Endothelial cell of umbilical vein (primary cell): ENCODE data around the gene MTCH1. TPM values are rescaled to one million over a fixed set of nuclear protein-coding genes. Genes with fewer than 3 reads are reported as not detected.

Experiments used
- BruUV-seq: library from RNA; stranded (reverse); fragments of 400-500 nt; replicated peaks from 2 replicates; lab custom pipeline; 2021; lab: Mats Ljungman, UMichigan
- CTCF ChIA-PET: fragments of 300-600, 350-600 bp; sonication (Branson Sonifier 250); formaldehyde crosslinking; loops from one replicate; lab custom pipeline; 2021; ENCODE audit warnings: antibody characterized with exemption, inconsistent platforms; lab: Charles Lee
- POLR2A ChIA-PET: fragments of 300-600, 350-600 bp; sonication (Branson Sonifier 250); formaldehyde crosslinking; loops from one replicate; lab custom pipeline; 2021; ENCODE audit warnings: antibody characterized with exemption, inconsistent platforms; lab: Charles Lee
- DNase-seq: peaks from one replicate; pipeline ENCODE4 v3.0.0-alpha.2; 2011; ENCODE audit warnings: low read depth, low spot score
- FAIRE-seq: peaks from 2 replicates; lab custom pipeline; 2011; peaks lifted over from hg19 to GRCh38; lab: Jason Lieb, UNC
- H2AFZ ChIP-seq: 2 replicates; pipeline ENCODE4 v1.6.0; 2012; ENCODE audit warnings: low read depth, low read length, control low read depth, inconsistent platforms
- H3K27ac ChIP-seq: 2 replicates; pipeline ENCODE4 v1.5.1; 2011; ENCODE audit warnings: low read depth, mild to moderate bottlenecking, control low read depth, low read length, moderate library complexity; ENCODE audit not compliant: insufficient read depth
- H3K27me3 ChIP-seq, 2 experiments: 2 replicates each; pipeline versions ENCODE4 v1.6.0 to v1.6.1; 2011; ENCODE audit warnings: low read length in 2 of 2, mixed read lengths in 1 of 2; ENCODE audit not compliant: control insufficient read depth in 2 of 2, insufficient read depth in 2 of 2
- H3K36me3 ChIP-seq, 2 experiments: 2 replicates in 1 of 2; 3 replicates in 1 of 2; pipeline ENCODE4 v1.5.1; 2011; ENCODE audit warnings: low read length in 2 of 2, mild to moderate bottlenecking in 1 of 2, moderate library complexity in 1 of 2; ENCODE audit not compliant: control insufficient read depth in 2 of 2, insufficient read depth in 2 of 2; ENCODE audit errors: extremely low read depth in 1 of 2
- H3K4me1 ChIP-seq: 3 replicates; pipeline ENCODE4 v1.5.1; 2011; ENCODE audit warnings: mild to moderate bottlenecking, low read length; ENCODE audit not compliant: control insufficient read depth, insufficient read depth; ENCODE audit errors: extremely low read depth
- H3K4me2 ChIP-seq: 2 replicates; pipeline ENCODE4 v1.6.1; 2011; ENCODE audit warnings: low read length, control low read depth, mixed read lengths; ENCODE audit not compliant: insufficient read depth
- H3K4me3 ChIP-seq, 3 experiments: fragments of 200-600 bp in 1 of 3; sonication (generic), shearing (Covaris generic) in 1 of 3; replicated peaks in 1 of 3; 2 replicates each; pipeline ENCODE4 v1.5.1; 2011 to 2016; ENCODE audit warnings: control low read depth in 3 of 3, low read length in 3 of 3, mild to moderate bottlenecking in 2 of 3, inconsistent platforms in 1 of 3, low read depth in 1 of 3, moderate library complexity in 1 of 3; ENCODE audit not compliant: insufficient read depth in 1 of 3
- H3K79me2 ChIP-seq: 2 replicates; pipeline ENCODE4 v1.6.0; 2012; ENCODE audit warnings: low read length, inconsistent platforms; ENCODE audit not compliant: control insufficient read depth, insufficient read depth
- H3K9ac ChIP-seq: replicated peaks from 2 replicates; pipeline ENCODE3; 2011; ENCODE audit warnings: low read length, control low read depth; ENCODE audit not compliant: insufficient read depth; ENCODE audit errors: extremely low read depth
- H3K9me1 ChIP-seq: replicated peaks from 3 replicates; pipeline ENCODE4 v1.6.0; 2011; ENCODE audit warnings: mild to moderate bottlenecking, low read length; ENCODE audit not compliant: control insufficient read depth, insufficient read depth; ENCODE audit errors: extremely low read depth
- H3K9me3 ChIP-seq: replicated peaks from 2 replicates; pipeline ENCODE4 v1.5.1; 2012; ENCODE audit warnings: low read length, inconsistent platforms; ENCODE audit not compliant: control insufficient read depth, insufficient read depth
- H4K20me1 ChIP-seq: replicated peaks from 2 replicates; pipeline ENCODE3; 2011; ENCODE audit warnings: mild to moderate bottlenecking, low read length; ENCODE audit not compliant: control insufficient read depth, insufficient read depth; ENCODE audit errors: extremely low read depth
- CTCF ChIP-seq, 2 donors: IDR thresholded peaks; 1 replicate in 1 of 2; 2 replicates in 1 of 2; pipeline ENCODE4 v1.5.1; 2011; ENCODE audit warnings: low read length in 2 of 2, mild to moderate bottlenecking in 2 of 2, moderate library complexity in 2 of 2, control low read depth in 1 of 2, inconsistent platforms in 1 of 2, low read depth in 1 of 2; ENCODE audit not compliant: insufficient read depth in 1 of 2; ENCODE audit errors: extremely low read depth in 1 of 2
- EZH2 ChIP-seq: IDR thresholded peaks from 2 replicates; pipeline ENCODE4 v1.6.1; 2012; ENCODE audit warnings: borderline replicate concordance, low read depth, mild to moderate bottlenecking, moderate library complexity, low read length, inconsistent platforms; ENCODE audit not compliant: severe bottlenecking
- FOS ChIP-seq: IDR thresholded peaks from 2 replicates; pipeline ENCODE4 v1.6.1; 2011; ENCODE audit warnings: mild to moderate bottlenecking, low read length, moderate library complexity, borderline replicate concordance; ENCODE audit not compliant: insufficient read depth
- GATA2 ChIP-seq: IDR thresholded peaks from 2 replicates; pipeline ENCODE4 v1.7.0; 2011; ENCODE audit warnings: low read depth, mild to moderate bottlenecking, moderate library complexity, mixed read lengths, low read length; ENCODE audit not compliant: insufficient read length, insufficient read depth
- JUN ChIP-seq: IDR thresholded peaks from 2 replicates; pipeline ENCODE4 v1.6.1; 2011; ENCODE audit warnings: borderline replicate concordance, low read depth; ENCODE audit not compliant: insufficient read length, insufficient read depth
- MAX ChIP-seq: IDR thresholded peaks from 2 replicates; pipeline ENCODE4 v1.6.1; 2011; ENCODE audit not compliant: insufficient read depth, insufficient read length
- MYC ChIP-seq: IDR thresholded peaks from one replicate; pipeline ENCODE4 v1.6.1; 2011; ENCODE audit warnings: mild to moderate bottlenecking, low read depth, low read length
- POLR2A ChIP-seq: IDR thresholded peaks from 2 replicates; pipeline ENCODE4 v1.6.1; 2012; ENCODE audit warnings: low read depth, mild to moderate bottlenecking, control low read depth, low read length
- POLR2AphosphoS5 ChIP-seq: IDR thresholded peaks from 2 replicates; pipeline ENCODE4 v1.6.1; 2012; ENCODE audit warnings: low read depth, mild to moderate bottlenecking, control low read depth, low read length, moderate library complexity; ENCODE audit not compliant: insufficient read depth
- dilution Hi-C: fragments of 300-500 bp; cut with MboI; formaldehyde crosslinking; loops from one replicate; pipeline ENCODE4 v1.15.0; 2019; ENCODE audit warnings: low sequenced_read_pairs; ENCODE audit not compliant: extremely low pct_ligation_motif_present
- intact Hi-C: fragments of 100-400 bp; cut with micrococcal nuclease; formaldehyde crosslinking; loops from one replicate; pipeline ENCODE4 v1.10.0; 2022
- polyA plus RNA-seq, 4 experiments: library from polyadenylated mRNA; depleted of rRNA in 3 of 4; stranded (reverse) in 3 of 4; unstranded in 1 of 4; fragments of >200 nt; gene quantifications; 2 replicates each; pipeline versions ENCODE4 v1.2.1 to v1.2.3, GENCODE V29; 2011 to 2012; ENCODE audit warnings: missing spikeins in 1 of 4
- total RNA-seq: library from RNA; stranded (reverse); gene quantifications from 2 replicates; pipeline ENCODE4 v1.2.3, GENCODE V29; 2021

MTCH1 gene
- total and polyA plus RNA-seq, 2 donors (not counting 3 experiments of a cell fraction or from before 2014, with no cell fraction given), result 218 to 228 TPM

GRCh38 chr6:36975231-36976006 is 10.6 kb downstream of the MTCH1 start:
- Histone ChIP-seq H3K4me3 (no peak overlapping the region), H3K4me1 (no peaks in the 10 kb centered on the region), H3K36me3 (peaks cover 34 to 79% of the 10 kb centered on the region in 2 experiments), H2AFZ (no peak overlapping the region), H3K27me3 (no peaks in the 10 kb centered on the region), H3K27ac (no peak overlapping the region), H3K9me1 (no peaks in the 10 kb centered on the region), H3K9ac (no peak overlapping the region), H4K20me1 (no peaks in the 10 kb centered on the region), H3K79me2 (peaks cover 24% of the 10 kb centered on the region), H3K9me3 (no peaks in the 10 kb centered on the region), H3K4me2 (no peak overlapping the region)
- ChIA-PET CTCF (interaction anchor here (5.3 kb wide), 1 partner anchor 43 kb away, joined by 40 read pairs; no protein-coding TSS in a partner anchor), POLR2A (no interaction called here)
- dilution Hi-C loops (no loop called here), intact Hi-C loops (no loop called here)
- no peak for TF ChIP-seq MAX
- no peak for TF ChIP-seq FOS
- no peak for TF ChIP-seq GATA2
- no peak for TF ChIP-seq JUN
- TF ChIP-seq POLR2AphosphoS5, result no peak
- no peak for TF ChIP-seq CTCF (IDR thresholded peaks at IDR 0.05; ENCODE audit: extremely low read depth in 1 of 2, insufficient read depth in 1 of 2, low read depth in 1 of 2, low read length in 2 of 2)
- TF ChIP-seq EZH2, result no peak
- TF ChIP-seq POLR2A, result no peak
- no peak for TF ChIP-seq MYC
- no TSS peak for BruUV-seq
- DNase-seq, result no peak
- FAIRE-seq, result no peak
